ENCODE data around the gene UPF3A.
A peak's percentile ranks its signal among the peaks of the same experiment; 100 is the strongest.

The UPF3A gene

DNA sequence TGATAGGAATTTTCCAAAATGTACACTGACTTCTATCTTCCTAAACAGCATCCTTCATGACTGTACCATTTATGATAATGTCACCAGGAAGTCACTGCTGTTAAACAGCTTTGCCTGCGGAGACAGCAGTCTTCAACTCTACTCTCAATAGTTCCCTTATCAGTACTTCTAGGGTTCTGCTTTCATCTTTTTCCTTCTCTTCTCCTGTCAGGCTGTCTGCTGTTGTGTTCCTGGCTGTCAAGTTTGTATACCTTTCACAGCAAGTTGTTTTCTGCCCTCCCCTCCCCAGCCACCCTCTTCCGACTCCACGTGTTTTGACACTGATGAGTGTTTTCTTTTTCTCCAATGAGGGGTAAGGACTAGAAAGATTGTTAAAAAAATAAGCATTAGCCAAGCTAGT, 2.2 kb downstream of the UPF3A start:
- no peak overlapping the region for H3K4me2 ChIP-seq (ENCODE audit: low read length, poor library complexity, severe bottlenecking)
- H3K14ac ChIP-seq (ENCODE audit: low read length in 2 of 2), result no peak overlapping the region
- H3K36me3 ChIP-seq (ENCODE audit: control insufficient read depth in 1 of 2, insufficient read depth in 2 of 2, low read depth in 1 of 2, low read length in 2 of 2), result peaks cover 28 to 51% of the 10 kb centered on the region in 2 experiments
- H3K27ac ChIP-seq (ENCODE audit: low read length, poor library complexity, severe bottlenecking), result no peak overlapping the region
- no peak overlapping the region for H3K4ac ChIP-seq (ENCODE audit: low read depth in 1 of 2, low read length in 2 of 2)
- no peaks in the 10 kb centered on the region for H3K27me3 ChIP-seq (ENCODE audit: control insufficient read depth in 1 of 2, insufficient read depth in 1 of 2, low read length in 2 of 2)
- WGBS, result 51% methylated on average over 1 of the region's 3 CpGs
- H4K8ac ChIP-seq (ENCODE audit: low read length), result no peak overlapping the region
- peak; percentile 17 for DNase-seq
- no peaks in the 10 kb centered on the region for H3K9me3 ChIP-seq (ENCODE audit: control insufficient read depth, low read length)
- no peak overlapping the region for H2BK120ac ChIP-seq (ENCODE audit: low read depth, low read length)
- peak overlapping the region; percentile 94 for H3K9ac ChIP-seq (ENCODE audit: low read length)
- peaks cover 15% of the 10 kb centered on the region for H3K4me1 ChIP-seq (ENCODE audit: control insufficient read depth, insufficient read depth, low read depth, low read length)
- H2BK12ac ChIP-seq (ENCODE audit: low read length in 2 of 2), result no peak overlapping the region
- no peak overlapping the region for H3K18ac ChIP-seq (ENCODE audit: low read depth in 1 of 2, low read length in 2 of 2)
- H3K79me1 ChIP-seq (replicated peaks; ENCODE audit: low read length, poor library complexity, severe bottlenecking), result peaks cover 7% of the 10 kb centered on the region
- H2BK15ac ChIP-seq (ENCODE audit: low read depth, poor library complexity, severe bottlenecking), result no peak overlapping the region
- H2AK5ac ChIP-seq (ENCODE audit: low read length, severe bottlenecking), result no peak overlapping the region
- H2AFZ ChIP-seq (ENCODE audit: low read depth, low read length), result no peak overlapping the region
- no peak overlapping the region for H4K91ac ChIP-seq (ENCODE audit: low read length)
- H3K4me3 ChIP-seq (ENCODE audit: insufficient read depth in 1 of 2, low read depth in 1 of 2, low read length in 2 of 2), result no peak overlapping the region
- H3K23ac ChIP-seq (ENCODE audit: low read length in 2 of 2), result no peak overlapping the region
- H2BK5ac ChIP-seq (ENCODE audit: low read depth, low read length, poor library complexity, severe bottlenecking), result no peak overlapping the region

DNA sequence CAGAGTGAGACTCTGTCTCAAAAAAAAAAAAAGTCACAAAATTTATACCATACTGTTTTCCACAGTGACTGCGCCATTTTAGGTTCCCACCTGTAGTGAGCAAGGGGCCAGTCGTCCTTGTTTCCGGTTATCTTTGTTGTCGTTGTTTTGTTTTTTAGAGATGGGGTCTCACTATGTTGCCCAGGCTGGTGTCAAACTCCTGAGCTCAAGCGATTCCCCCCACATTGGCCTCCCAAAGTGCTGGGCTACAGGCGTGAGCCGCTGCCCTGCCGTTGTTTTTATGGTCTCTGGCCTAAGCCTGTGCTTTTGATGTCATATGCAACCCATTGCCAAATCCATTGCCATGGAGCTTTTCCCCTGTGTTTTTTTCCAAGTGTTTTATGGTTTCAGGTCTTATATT, 3.3 kb downstream of the UPF3A start:
- H4K8ac ChIP-seq (ENCODE audit: low read length), result no peak overlapping the region
- H2BK120ac ChIP-seq (ENCODE audit: low read depth, low read length), result no peak overlapping the region
- no peak overlapping the region for H4K91ac ChIP-seq (ENCODE audit: low read length)
- H3K4me3 ChIP-seq (ENCODE audit: insufficient read depth in 1 of 2, low read depth in 1 of 2, low read length in 2 of 2), result no peak overlapping the region
- WGBS, result over 99% methylated on average over 8 of the region's 8 CpGs
- H2AFZ ChIP-seq (ENCODE audit: low read depth, low read length), result no peak overlapping the region
- H3K27me3 ChIP-seq (ENCODE audit: control insufficient read depth in 1 of 2, insufficient read depth in 1 of 2, low read length in 2 of 2), result no peaks in the 10 kb centered on the region
- peaks cover 15% of the 10 kb centered on the region for H3K4me1 ChIP-seq (ENCODE audit: control insufficient read depth, insufficient read depth, low read depth, low read length)
- no peak overlapping the region for H3K14ac ChIP-seq (ENCODE audit: low read length in 2 of 2)
- H3K27ac ChIP-seq (ENCODE audit: low read length, poor library complexity, severe bottlenecking), result no peak overlapping the region
- no peak overlapping the region for H3K23ac ChIP-seq (ENCODE audit: low read length in 2 of 2)
- H3K9ac ChIP-seq (ENCODE audit: low read length), result peak overlapping the region; percentile 44
- no peak overlapping the region for H3K4me2 ChIP-seq (ENCODE audit: low read length, poor library complexity, severe bottlenecking)
- peaks cover 31 to 57% of the 10 kb centered on the region in 2 experiments for H3K36me3 ChIP-seq (ENCODE audit: control insufficient read depth in 1 of 2, insufficient read depth in 2 of 2, low read depth in 1 of 2, low read length in 2 of 2)
- no peak overlapping the region for H2BK5ac ChIP-seq (ENCODE audit: low read depth, low read length, poor library complexity, severe bottlenecking)
- H2AK5ac ChIP-seq (ENCODE audit: low read length, severe bottlenecking), result no peak overlapping the region
- H3K18ac ChIP-seq (ENCODE audit: low read depth in 1 of 2, low read length in 2 of 2), result no peak overlapping the region
- H3K79me1 ChIP-seq (replicated peaks; ENCODE audit: low read length, poor library complexity, severe bottlenecking), result peaks cover 11% of the 10 kb centered on the region
- H2BK12ac ChIP-seq (ENCODE audit: low read length in 2 of 2), result no peak overlapping the region
- H3K4ac ChIP-seq (ENCODE audit: low read depth in 1 of 2, low read length in 2 of 2), result no peak overlapping the region
- H2BK15ac ChIP-seq (ENCODE audit: low read depth, poor library complexity, severe bottlenecking), result no peak overlapping the region
- DNase-seq, result no peak
- no peaks in the 10 kb centered on the region for H3K9me3 ChIP-seq (ENCODE audit: control insufficient read depth, low read length)

DNA sequence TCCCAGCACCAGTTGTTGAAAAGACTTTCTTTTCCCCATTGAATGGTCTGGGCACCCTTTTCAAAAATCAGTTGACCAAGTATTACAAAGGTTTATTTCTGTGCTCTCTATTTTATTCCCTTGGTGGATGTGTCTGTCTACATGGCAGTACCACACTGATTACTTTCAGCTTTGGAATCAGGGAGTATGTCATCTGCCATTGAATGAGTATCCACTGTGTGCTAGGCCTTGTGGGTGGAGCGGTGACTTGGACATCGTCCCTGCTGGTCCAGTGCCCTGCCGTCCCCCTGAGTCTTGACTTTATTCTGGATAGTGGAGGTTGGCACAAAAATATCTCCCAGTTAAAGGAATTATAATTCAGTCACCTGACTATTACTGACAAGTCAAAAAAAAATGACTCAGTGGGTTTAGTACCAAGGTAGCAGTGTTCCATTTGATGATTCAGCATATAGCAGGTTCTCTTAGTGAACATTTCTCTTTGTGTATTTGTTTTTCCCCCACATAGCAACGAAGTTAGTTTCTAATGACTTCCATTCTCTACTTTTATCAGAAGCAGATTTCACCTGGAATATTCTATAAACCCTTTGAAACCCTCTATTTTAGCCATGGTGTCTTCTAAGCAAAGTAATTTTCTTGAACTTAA, 3.9 kb downstream of the UPF3A start:
- Histone ChIP-seq H3K4me3 (ENCODE audit: insufficient read depth in 1 of 2, low read depth in 1 of 2, low read length in 2 of 2) (no peak overlapping the region), H3K14ac (ENCODE audit: low read length in 2 of 2) (no peak overlapping the region), H2BK15ac (ENCODE audit: low read depth, poor library complexity, severe bottlenecking) (no peak overlapping the region), H3K4ac (ENCODE audit: low read depth in 1 of 2, low read length in 2 of 2) (no peak overlapping the region), H3K23ac (ENCODE audit: low read length in 2 of 2) (no peak overlapping the region), H3K79me1 (replicated peaks; ENCODE audit: low read length, poor library complexity, severe bottlenecking) (peaks cover 16% of the 10 kb centered on the region), H2BK120ac (ENCODE audit: low read depth, low read length) (no peak overlapping the region), H3K4me1 (ENCODE audit: control insufficient read depth, insufficient read depth, low read depth, low read length) (peaks cover 15% of the 10 kb centered on the region), H3K27ac (ENCODE audit: low read length, poor library complexity, severe bottlenecking) (no peak overlapping the region), H2AK5ac (ENCODE audit: low read length, severe bottlenecking) (no peak overlapping the region), H3K9ac (ENCODE audit: low read length) (peak overlapping the region; percentile 44), H3K18ac (ENCODE audit: low read depth in 1 of 2, low read length in 2 of 2) (no peak overlapping the region), H4K91ac (ENCODE audit: low read length) (no peak overlapping the region), H3K36me3 (ENCODE audit: control insufficient read depth in 1 of 2, insufficient read depth in 2 of 2, low read depth in 1 of 2, low read length in 2 of 2) (peaks cover 37 to 63% of the 10 kb centered on the region in 2 experiments), H2BK5ac (ENCODE audit: low read depth, low read length, poor library complexity, severe bottlenecking) (no peak overlapping the region), H3K4me2 (ENCODE audit: low read length, poor library complexity, severe bottlenecking) (no peak overlapping the region), H2BK12ac (ENCODE audit: low read length in 2 of 2) (no peak overlapping the region), H4K8ac (ENCODE audit: low read length) (no peak overlapping the region), H3K27me3 (ENCODE audit: control insufficient read depth in 1 of 2, insufficient read depth in 1 of 2, low read length in 2 of 2) (no peaks in the 10 kb centered on the region), H2AFZ (ENCODE audit: low read depth, low read length) (no peak overlapping the region), H3K9me3 (ENCODE audit: control insufficient read depth, low read length) (no peaks in the 10 kb centered on the region)
- DNase-seq, result peak; percentile 19
- WGBS, result 100% methylated on average over 1 of the region's 4 CpGs

DNA sequence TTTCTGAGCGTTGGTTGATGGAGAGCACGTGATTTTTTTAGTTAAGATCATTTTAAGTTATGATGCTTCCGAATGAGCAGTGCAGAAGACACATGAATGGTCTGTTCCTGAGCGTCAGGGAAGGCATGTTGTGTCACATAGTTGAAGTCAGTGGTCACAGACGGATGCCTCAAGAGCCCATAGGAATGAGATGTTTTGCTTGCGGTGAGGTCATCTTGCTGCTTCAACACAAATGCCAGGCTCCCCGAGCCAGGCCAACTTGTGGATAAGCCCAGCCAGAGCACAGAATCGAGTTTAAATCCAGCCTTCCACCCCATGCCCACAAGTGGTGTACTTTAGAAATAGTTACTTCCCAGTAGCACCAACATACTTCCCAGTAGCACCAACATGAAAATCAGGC, 5.4 kb downstream of the UPF3A start:
- Histone ChIP-seq H3K14ac (ENCODE audit: low read length in 2 of 2) (no peak overlapping the region), H2BK15ac (ENCODE audit: low read depth, poor library complexity, severe bottlenecking) (no peak overlapping the region), H3K79me1 (replicated peaks; ENCODE audit: low read length, poor library complexity, severe bottlenecking) (peaks cover 19% of the 10 kb centered on the region), H3K27ac (ENCODE audit: low read length, poor library complexity, severe bottlenecking) (peak overlapping the region; percentile 86), H3K4me1 (ENCODE audit: control insufficient read depth, insufficient read depth, low read depth, low read length) (peaks cover 15% of the 10 kb centered on the region), H2BK5ac (ENCODE audit: low read depth, low read length, poor library complexity, severe bottlenecking) (no peak overlapping the region), H3K4ac (ENCODE audit: low read depth in 1 of 2, low read length in 2 of 2) (no peak overlapping the region), H3K4me2 (ENCODE audit: low read length, poor library complexity, severe bottlenecking) (no peak overlapping the region), H4K91ac (ENCODE audit: low read length) (no peak overlapping the region), H3K27me3 (ENCODE audit: control insufficient read depth in 1 of 2, insufficient read depth in 1 of 2, low read length in 2 of 2) (no peaks in the 10 kb centered on the region), H2BK120ac (ENCODE audit: low read depth, low read length) (no peak overlapping the region), H2AK5ac (ENCODE audit: low read length, severe bottlenecking) (peak overlapping the region; percentile 19), H3K36me3 (ENCODE audit: control insufficient read depth in 1 of 2, insufficient read depth in 2 of 2, low read depth in 1 of 2, low read length in 2 of 2) (peaks cover 40 to 71% of the 10 kb centered on the region in 2 experiments), H3K23ac (ENCODE audit: low read length in 2 of 2) (peak overlapping the region in 1 of 2 experiments; percentile 50), H2BK12ac (ENCODE audit: low read length in 2 of 2) (no peak overlapping the region), H3K9ac (ENCODE audit: low read length) (no peak overlapping the region), H3K4me3 (ENCODE audit: insufficient read depth in 1 of 2, low read depth in 1 of 2, low read length in 2 of 2) (no peak overlapping the region), H3K9me3 (ENCODE audit: control insufficient read depth, low read length) (no peaks in the 10 kb centered on the region), H2AFZ (ENCODE audit: low read depth, low read length) (no peak overlapping the region), H3K18ac (ENCODE audit: low read depth in 1 of 2, low read length in 2 of 2) (peak overlapping the region in 1 of 2 experiments; percentile 20), H4K8ac (ENCODE audit: low read length) (no peak overlapping the region)
- DNase-seq, result peak; percentile 77
- WGBS, result 80% methylated on average over 8 of the region's 8 CpGs

Data from mesenchymal stem cell (in vitro differentiated cells and primary cell).